HG02943 (cell line): ENCODE data around the gene CSRP1.

Experiments
- ATAC-seq: cut with Tn5 transposase; IDR thresholded peaks from one replicate; pipeline ENCODE4 v1.9.1; 2021; ENCODE audit warnings: mild to moderate bottlenecking, low read depth, moderate library complexity; ENCODE audit not compliant: unreplicated experiment

Gene CSRP1

GRCh38 chr1:201461645-201462441, 45.1 kb downstream of the CSRP1 start:
- no peak for ATAC-seq

DNA sequence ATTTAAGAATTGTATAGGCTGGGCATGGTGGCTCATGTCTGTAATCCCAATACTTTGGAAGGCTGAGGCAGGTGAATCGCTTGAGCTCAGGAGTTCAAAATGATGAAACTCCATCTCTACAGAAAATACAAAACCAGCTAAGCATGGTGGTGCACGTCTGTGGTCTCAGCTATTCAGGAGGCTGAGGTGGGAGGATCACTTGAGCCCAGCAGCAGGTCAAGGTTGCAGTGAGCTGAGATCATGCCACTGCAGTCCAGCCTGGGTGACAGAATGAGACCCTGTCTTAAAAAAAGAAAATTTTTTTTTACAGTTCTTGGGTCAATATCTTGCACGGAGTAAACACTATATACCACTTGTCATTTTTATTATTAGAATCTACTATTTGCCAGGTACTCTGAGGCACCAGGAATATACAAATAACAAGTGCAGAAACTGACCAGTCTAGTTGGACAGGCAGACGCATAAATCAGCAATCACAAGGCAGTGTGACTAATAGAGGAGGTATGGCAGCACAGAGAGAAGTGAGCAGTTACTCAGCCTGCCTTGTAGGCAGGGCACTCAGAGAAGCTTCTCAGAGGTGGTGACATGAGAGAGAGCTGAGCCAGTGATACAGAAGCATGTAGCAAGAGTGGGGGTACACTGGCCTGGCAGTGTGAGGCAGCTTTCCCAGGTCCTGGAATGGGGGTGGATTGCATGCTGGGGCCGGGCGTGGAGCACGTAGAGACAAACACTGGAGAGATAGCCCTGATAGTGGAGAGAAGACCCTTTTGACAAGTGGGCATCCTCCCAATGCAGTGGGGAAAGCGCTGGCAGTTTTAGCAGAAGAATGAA, 45.9 kb downstream of the CSRP1 start:
- ATAC-seq = no peak

GRCh38 chr1:201459775-201460174, 47.1 kb downstream of the CSRP1 start:
- no peak for ATAC-seq

GRCh38 chr1:201459052-201459451, 47.9 kb downstream of the CSRP1 start:
- no peak for ATAC-seq

DNA sequence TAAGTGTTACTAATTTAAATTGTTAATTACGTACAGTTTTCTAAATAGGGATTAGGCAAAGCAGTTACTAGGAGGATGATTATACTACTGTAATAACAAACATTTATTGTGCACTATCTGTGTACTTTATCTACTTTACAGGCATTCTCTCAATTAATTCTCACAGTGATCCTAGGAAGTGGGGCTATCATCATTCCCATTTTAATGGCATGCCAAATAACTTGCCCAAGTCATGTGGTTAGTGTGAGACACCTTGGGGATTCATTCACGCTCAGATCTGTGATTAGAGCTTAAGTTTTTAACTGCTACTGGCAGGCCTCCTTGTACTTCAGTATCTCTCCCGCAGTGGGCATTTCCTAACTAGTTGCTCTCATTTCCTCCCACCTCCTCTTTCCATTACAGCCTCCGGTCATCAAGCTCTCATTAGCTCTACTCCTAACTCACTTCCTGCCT, 49.4 kb downstream of the CSRP1 start:
- no peak for ATAC-seq

DNA sequence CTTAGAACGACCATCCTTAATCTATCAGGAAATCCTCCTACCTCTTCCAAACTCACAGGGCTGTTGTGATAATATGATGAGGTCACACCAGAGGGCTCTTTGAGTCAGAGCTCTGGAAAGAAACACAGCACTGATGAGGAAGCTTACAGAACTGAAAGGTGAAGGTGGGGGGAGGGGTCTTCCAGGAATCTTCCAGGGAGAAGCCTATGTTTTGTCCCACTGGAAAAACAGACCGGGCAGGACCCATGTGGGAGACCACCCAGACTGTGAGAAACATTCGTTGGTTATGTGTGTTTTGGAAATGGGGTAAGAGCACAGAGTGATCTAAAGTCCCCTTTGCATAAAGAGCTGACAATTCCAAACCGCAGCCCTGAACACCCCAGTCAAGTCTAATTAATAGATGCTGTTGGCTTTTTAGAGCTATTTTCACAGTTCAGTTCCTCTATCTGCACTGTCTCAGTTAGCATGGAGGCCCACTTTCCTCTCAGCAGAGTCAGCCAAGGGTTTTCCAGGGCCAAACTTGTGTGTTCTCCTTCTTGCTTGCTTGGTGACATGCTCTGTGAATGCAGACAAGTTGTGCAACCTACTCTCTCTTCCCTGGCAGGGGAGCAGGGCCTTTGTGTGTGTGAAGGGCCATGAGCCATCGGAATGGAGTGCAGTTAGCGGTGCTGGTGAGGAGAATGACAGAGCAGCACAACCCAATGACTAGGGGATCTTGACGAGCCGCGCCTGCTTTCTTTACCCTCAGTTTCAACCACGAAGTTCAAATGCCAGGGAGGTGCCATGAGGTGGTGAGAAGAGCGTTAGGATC, 50.2 kb downstream of the CSRP1 start:
- ATAC-seq = no peak

- ATAC-seq = no peak
These were observed 51.8 kb downstream of the CSRP1 start for GRCh38 chr1:201455098-201455497.

DNA sequence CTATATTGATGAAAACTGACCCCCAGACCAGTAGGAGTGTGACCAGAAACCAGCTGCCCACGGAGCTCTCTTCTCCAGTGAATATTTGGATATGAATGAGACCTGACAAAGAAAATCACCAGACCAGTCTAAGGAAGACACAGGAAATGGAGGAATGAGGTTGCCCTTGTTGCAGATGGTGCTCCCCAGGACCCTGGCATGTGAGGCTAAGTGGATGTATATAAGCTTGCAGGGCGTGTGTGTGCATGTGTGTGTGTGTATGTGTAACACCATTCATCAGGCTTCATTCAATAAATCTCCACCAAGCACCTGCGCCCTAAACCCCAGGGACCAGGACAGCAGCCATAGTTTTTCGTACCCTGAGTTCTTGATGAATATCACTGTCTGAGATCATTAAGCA, 52.3 kb downstream of the CSRP1 start:
- ATAC-seq = no peak

DNA sequence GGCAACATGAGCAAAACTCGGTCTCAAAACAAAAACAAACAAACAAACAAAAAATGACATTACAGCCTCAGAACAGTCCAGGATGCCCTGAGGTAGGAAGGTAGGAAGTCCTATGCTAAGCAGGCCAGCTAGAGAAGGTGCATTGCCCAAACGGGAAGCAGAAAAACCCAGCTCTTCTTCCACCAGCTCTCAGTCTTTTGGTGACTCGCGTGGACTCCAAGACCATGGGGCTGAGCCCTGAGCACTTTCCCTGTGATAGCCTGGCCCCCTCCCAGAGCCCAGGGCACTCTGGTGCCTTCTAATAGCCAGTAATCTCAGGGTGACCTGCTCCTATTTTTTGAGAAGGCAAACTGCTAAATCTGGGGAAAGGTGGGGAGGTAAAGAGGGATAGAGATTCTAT, 54.1 kb downstream of the CSRP1 start:
- ATAC-seq = no peak

DNA sequence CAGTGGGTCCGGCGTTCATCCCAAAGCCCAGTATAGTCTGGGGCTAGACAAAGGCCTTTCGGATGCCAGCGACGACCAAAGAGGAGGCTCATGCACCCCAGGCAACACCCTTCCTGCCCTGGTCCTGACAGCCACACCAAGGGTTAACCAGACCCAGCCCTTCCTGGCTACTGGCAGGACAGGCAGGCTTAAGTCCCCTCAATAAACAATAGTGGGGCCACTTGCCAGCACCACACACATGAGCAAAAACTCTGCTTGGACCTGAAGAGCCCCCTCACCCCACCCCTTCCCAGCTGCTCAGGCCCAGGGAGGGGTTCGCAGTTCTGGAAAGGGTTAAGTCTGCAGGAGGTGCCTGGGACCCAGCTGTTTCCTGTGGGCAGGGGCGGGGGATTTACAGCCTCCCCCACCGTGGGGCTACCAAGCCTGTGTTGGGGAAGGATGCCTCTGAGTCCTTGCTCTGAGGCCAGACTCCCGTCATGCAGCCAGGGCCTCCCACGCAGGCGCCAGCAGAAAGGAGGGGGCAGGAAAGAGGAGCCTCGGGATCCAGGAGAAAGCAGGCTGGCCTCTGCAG, 56.1 kb downstream of the CSRP1 start:
- ATAC-seq = no peak

DNA sequence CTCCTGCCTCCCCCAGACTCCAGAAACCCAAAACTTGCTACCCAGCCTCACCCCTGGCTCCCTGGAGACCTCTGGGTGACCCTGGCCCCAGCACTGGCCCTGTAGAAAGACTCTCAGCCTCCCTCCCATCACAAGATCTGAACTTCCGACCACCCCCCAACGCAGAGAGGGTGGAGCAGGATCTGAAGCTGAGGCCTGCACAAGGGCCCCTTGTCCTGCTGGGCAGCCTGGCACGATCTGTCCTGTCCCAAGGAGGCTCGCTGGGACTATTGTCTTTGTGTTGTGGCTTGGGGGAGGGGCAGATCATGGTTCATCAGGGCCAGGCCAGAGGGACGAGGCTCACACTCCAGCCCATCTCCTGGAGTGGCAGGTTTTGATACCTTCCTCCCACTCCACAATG, 57.9 kb downstream of the CSRP1 start:
- no peak for ATAC-seq

DNA sequence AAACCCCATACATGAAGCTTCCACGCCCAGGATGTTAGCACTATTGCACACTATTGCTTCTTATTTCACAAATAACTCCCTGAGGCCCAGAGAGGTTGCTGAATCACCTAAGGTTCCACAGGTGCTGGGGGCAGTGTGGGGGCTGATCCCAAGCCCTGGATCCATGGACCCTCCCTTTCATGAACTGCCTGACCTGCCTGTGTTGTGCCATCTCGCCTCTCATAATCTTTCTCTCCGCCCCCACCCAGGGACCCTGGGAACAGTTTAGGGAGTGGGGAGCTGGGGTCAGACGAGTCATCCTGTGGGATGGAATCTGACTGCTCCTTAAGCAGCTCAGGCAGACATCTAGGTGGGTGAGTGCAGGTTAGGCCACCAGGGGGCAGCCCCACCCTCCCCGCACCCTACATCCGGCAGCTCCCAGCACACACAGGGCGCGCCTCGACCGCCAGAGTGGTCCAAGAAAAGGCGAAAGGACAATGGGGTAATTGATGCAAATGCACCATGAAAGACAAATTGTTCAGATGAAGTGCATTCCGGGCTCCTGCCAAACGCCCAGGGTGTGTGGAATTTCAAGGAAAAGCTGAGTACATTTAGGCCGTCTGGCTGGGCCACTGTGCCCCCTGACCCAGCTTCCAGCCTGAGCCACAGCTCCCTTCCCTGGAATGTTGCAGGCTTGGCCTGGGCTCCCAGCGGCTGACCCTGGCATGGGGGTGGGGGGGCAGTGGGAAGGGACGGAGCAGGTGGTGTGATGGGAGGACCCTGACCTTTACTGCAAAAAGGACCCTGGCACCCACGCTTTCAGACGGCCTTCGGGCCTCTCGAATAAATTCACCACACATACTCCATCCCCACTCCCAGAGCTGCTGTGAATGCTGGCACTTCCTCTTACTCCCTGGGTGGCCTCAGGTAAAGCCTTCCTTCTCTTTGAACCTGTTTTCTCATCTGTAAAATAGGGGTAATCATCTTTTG, 58.7 kb downstream of the CSRP1 start:
- ATAC-seq = no peak

GRCh38 chr1:201445310-201445709, 61.6 kb downstream of the CSRP1 start:
- ATAC-seq = no peak

DNA sequence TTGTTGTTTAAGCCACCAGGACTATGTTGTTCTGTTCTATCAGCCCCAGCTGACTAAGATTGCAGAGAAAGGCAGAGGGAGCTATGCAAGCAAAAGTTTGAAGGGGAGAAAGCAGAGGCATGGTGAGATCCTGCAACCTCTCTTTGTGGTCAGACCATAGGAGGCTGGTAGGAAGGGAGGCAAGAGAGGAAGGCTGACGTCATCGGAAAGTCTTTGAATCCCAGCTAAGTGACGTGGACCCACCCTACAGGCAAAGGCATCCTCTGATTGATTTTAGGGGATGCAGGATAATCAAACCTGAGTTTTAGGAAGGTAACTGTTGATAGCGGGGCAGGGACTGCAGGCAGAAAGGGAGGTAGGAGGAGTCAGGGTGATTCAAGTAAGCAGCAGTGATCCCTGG, 62.1 kb downstream of the CSRP1 start:
- ATAC-seq = no peak

GRCh38 chr1:201443747-201444146, 63.2 kb downstream of the CSRP1 start:
- ATAC-seq = no peak

DNA sequence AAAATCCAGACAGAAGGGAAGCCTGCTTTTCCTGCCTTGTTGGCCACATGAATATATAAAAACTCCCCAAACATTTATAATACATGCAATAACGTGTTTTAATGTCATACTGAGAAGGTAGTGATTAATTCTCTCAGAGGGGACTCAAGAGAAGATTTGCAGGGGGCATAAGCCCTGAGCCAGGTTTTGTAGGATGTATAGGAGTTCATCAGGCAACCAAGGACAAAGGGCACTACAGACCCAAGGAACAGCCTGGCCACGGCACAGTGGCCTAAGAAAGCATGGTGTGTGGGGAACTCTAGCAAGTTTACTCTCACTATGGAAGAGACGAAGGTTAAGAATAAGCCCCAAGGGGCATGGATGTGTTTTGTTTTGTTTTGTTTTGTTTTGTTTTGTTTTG, 70.0 kb downstream of the CSRP1 start:
- ATAC-seq = no peak

DNA sequence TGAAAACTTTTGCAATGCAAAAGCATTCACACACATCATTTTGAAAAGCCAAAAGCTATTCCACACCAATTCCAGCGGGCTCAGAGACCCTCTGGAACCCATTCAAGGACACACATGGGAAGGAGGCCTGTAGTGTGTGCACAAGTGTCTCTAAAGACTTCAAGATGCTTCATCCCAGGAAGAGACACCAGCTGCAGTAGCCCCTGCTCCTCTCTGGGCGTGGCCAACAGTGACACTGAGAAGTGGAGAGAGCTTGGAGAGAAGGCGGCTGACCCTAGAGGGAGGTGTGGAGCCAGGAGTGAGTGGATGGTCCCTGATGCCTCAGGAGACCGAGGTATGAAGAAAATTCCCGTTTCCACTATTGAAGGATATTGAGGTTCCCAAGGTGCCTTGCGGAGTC, 70.5 kb downstream of the CSRP1 start:
- ATAC-seq = no peak

GRCh38 chr1:201434266-201434665, 72.7 kb downstream of the CSRP1 start:
- no peak for ATAC-seq

- ATAC-seq = no peak
These were observed 73.3 kb downstream of the CSRP1 start for GRCh38 chr1:201433609-201434008.
